Peyer's patch (tissue), 4 donors: ENCODE results near the gene MAGEB17.

Experiments used
- CTCF ChIP-seq, 6 experiments: fragments of 450-650 bp in 4 of 6; fragments of 200-600 bp in 2 of 6; sonication (generic) in 1 of 6; IDR thresholded peaks; one replicate each; pipeline ENCODE4 v1.5.1; 2017 to 2019; ENCODE audit warnings: antibody characterized with exemption in 6 of 6, mild to moderate bottlenecking in 3 of 6, moderate library complexity in 1 of 6
- POLR2A ChIP-seq, 2 donors: fragments of 450-650 bp; IDR thresholded peaks; one replicate each; pipeline ENCODE4 v1.5.1; 2017; ENCODE audit warnings: antibody characterized with exemption in 2 of 2, mild to moderate bottlenecking in 2 of 2, moderate library complexity in 2 of 2

DNA sequence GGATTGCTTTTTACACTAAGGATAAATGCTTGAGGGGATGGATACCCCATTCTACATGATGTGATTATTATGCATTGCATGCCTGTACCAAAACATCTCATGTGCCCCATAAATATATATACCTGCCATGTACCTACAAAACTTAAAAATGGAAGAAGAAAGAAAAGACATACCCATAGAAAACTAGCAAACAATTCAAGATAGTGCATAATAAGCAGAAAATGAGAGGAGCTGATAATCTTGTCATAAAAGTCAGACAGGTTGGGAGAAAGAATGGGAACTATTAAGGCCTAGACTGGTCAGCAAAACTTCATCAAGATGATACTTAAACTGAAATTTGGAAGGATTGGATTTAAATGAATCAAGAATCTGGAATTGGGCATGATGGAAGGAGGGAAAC is 21.6 kb upstream of the MAGEB17 start:
- TF ChIP-seq CTCF (IDR thresholded peaks at IDR 0.05) (no peak), POLR2A (IDR thresholded peaks at IDR 0.05) (no peak)
